Liver (tissue), 3 donors: ENCODE results near the gene CDKN2AIPNL.

Experiments used
- ATF3 ChIP-seq: IDR thresholded peaks from 2 replicates; pipeline ENCODE4 v1.6.1; 2016; ENCODE audit warnings: antibody characterized with exemption
- CTCF ChIP-seq: fragments of 150-350 bp; IDR thresholded peaks from 2 replicates; pipeline ENCODE4 v1.5.1; 2017; ENCODE audit warnings: improper control_type of control experiment, low read depth, low read length; ENCODE audit not compliant: missing input control
- GABPA ChIP-seq, 2 donors: IDR thresholded peaks in 1 of 2; conservative IDR thresholded peaks in 1 of 2; 2 replicates each; pipeline ENCODE4 v1.6.1; 2016; ENCODE audit warnings: antibody characterized with exemption in 2 of 2, mild to moderate bottlenecking in 1 of 2, moderate library complexity in 1 of 2
- HNF4A ChIP-seq, 2 donors: conservative IDR thresholded peaks; 2 replicates each; pipeline ENCODE4 v1.6.1; 2016; ENCODE audit warnings: antibody characterized with exemption in 2 of 2, mild to moderate bottlenecking in 2 of 2
- JUND ChIP-seq, 2 donors: IDR thresholded peaks; 2 replicates each; pipeline ENCODE4 v1.6.1; 2016; ENCODE audit warnings: antibody characterized with exemption in 2 of 2
- MAX ChIP-seq: IDR thresholded peaks from 2 replicates; pipeline ENCODE4 v1.6.1; 2016; ENCODE audit warnings: antibody characterized with exemption
- REST ChIP-seq: IDR thresholded peaks from 2 replicates; pipeline ENCODE4 v1.6.1; 2016; ENCODE audit warnings: antibody characterized with exemption, mild to moderate bottlenecking
- TAF1 ChIP-seq: conservative IDR thresholded peaks from 2 replicates; pipeline ENCODE4 v1.6.1; 2016; ENCODE audit warnings: antibody characterized with exemption, mild to moderate bottlenecking
- YY1 ChIP-seq: IDR thresholded peaks from 2 replicates; pipeline ENCODE4 v1.6.1; 2016; ENCODE audit warnings: antibody characterized with exemption, mild to moderate bottlenecking
- ZBTB33 ChIP-seq: IDR thresholded peaks from 2 replicates; pipeline ENCODE4 v1.6.1; 2016; ENCODE audit warnings: antibody characterized with exemption
- donor health status: healthy.
- donor health status: healthy.

GRCh38 chr5:134449167-134449566 lies 37.5 kb upstream of the CDKN2AIPNL start:
- TF ChIP-seq CTCF (no peak), MAX (no peak), TAF1 (no peak), JUND (IDR thresholded peaks at IDR 0.05) (no peak), ATF3 (no peak), REST (no peak), YY1 (no peak), GABPA (IDR thresholded peaks at IDR 0.05 in 1 of 2, conservative IDR thresholded peaks at IDR 0.05 in 1 of 2) (no peak), ZBTB33 (no peak), HNF4A (conservative IDR thresholded peaks at IDR 0.05) (no peak)
